HG03558 (cell line): ENCODE measurements around the gene CDCP1.
A peak's percentile ranks its signal among the peaks of the same experiment; 100 is the strongest.
"Not testable (repeated sequence)": the region's sequence is repeated elsewhere in the genome, so short reads cannot be mapped to it uniquely, and the experiment has no call there.

Source experiments
- ATAC-seq: cut with Tn5 transposase; IDR thresholded peaks from one replicate; pipeline ENCODE4 v1.9.1; 2021; ENCODE audit warnings: moderate number of reproducible peaks; ENCODE audit not compliant: unreplicated experiment; ENCODE audit errors: extremely low read depth

Gene CDCP1

GRCh38 chr3:45171283-45171682 lies 25.1 kb upstream of the CDCP1 start:
- ATAC-seq: no peak

- no peak for ATAC-seq
Observed at GRCh38 chr3:45170096-45170495, 23.9 kb upstream of the CDCP1 start.

GRCh38 chr3:45169125-45169904 lies 23.1 kb upstream of the CDCP1 start:
- no peak for ATAC-seq

GRCh38 chr3:45168451-45168850 lies 22.3 kb upstream of the CDCP1 start:
- ATAC-seq: no peak

GRCh38 chr3:45167011-45167911 lies 21.1 kb upstream of the CDCP1 start:
- ATAC-seq: peak; percentile 65

GRCh38 chr3:45166321-45166879 lies 20.2 kb upstream of the CDCP1 start:
- ATAC-seq: no peak

GRCh38 chr3:45165497-45166283 lies 19.5 kb upstream of the CDCP1 start:
- ATAC-seq: no peak

GRCh38 chr3:45164056-45164455 lies 17.9 kb upstream of the CDCP1 start:
- no peak for ATAC-seq

- no peak for ATAC-seq
Observed at GRCh38 chr3:45163481-45163880, 17.3 kb upstream of the CDCP1 start.

GRCh38 chr3:45154641-45155147 lies 8.5 kb upstream of the CDCP1 start:
- no peak for ATAC-seq

- no peak for ATAC-seq
Observed at GRCh38 chr3:45153658-45154437, 7.7 kb upstream of the CDCP1 start.

- ATAC-seq: no peak
Observed at GRCh38 chr3:45152307-45152706, 6.1 kb upstream of the CDCP1 start.

- ATAC-seq: no peak
Observed at GRCh38 chr3:45151100-45151499, 4.9 kb upstream of the CDCP1 start.

GRCh38 chr3:45148921-45149320 lies 2.7 kb upstream of the CDCP1 start:
- no peak for ATAC-seq

GRCh38 chr3:45145223-45145622 lies 955 bp downstream of the CDCP1 start:
- ATAC-seq: no peak

GRCh38 chr3:45143673-45144671 lies 2.2 kb downstream of the CDCP1 start:
- ATAC-seq: no peak

GRCh38 chr3:45140770-45141155 lies 5.4 kb downstream of the CDCP1 start:
- ATAC-seq: not testable (repeated sequence)

- no peak for ATAC-seq
Observed at GRCh38 chr3:45140141-45140769, 5.9 kb downstream of the CDCP1 start.
